ENCODE results near the gene TEFM. TPM values are rescaled to one million over a fixed set of nuclear protein-coding genes. Genes with fewer than 3 reads are reported as not detected.
"Not testable (repeated sequence)": the region's sequence is repeated elsewhere in the genome, so short reads cannot be mapped to it uniquely, and the experiment has no call there.

TEFM gene
- total RNA-seq, 1 donor from 2014 or later, result 15.0 TPM

- H3K27me3 Mint-ChIP-seq (ENCODE audit: low read depth), result no peaks in the 10 kb centered on the region
- H3K4me1 Mint-ChIP-seq, result no peaks in the 10 kb centered on the region
- H3K27ac Mint-ChIP-seq (ENCODE audit: unreplicated experiment), result no peak overlapping the region
- H3K9me3 Mint-ChIP-seq, result no peaks in the 10 kb centered on the region
- H3K4me3 Mint-ChIP-seq, result no peak overlapping the region
- H3K36me3 Mint-ChIP-seq (ENCODE audit: low read depth), result no peaks in the 10 kb centered on the region
- DNase-seq (ENCODE audit: low read depth, low spot score), result no peak
- TF ChIP-seq CTCF (conservative IDR thresholded peaks at IDR 0.05), result no peak
Measured at GRCh38 chr17:30950189-30950588, 44.2 kb upstream of the TEFM start.

- H3K4me1 Mint-ChIP-seq, result no peaks in the 10 kb centered on the region
- H3K27ac Mint-ChIP-seq (ENCODE audit: unreplicated experiment), result peak overlapping the region; percentile 48
- no peak overlapping the region for H3K4me3 Mint-ChIP-seq
- TF ChIP-seq CTCF (conservative IDR thresholded peaks at IDR 0.05), result no peak
- DNase-seq (ENCODE audit: low read depth, low spot score), result no peak
- H3K9me3 Mint-ChIP-seq, result no peaks in the 10 kb centered on the region
- H3K27me3 Mint-ChIP-seq (ENCODE audit: low read depth), result no peaks in the 10 kb centered on the region
- no peaks in the 10 kb centered on the region for H3K36me3 Mint-ChIP-seq (ENCODE audit: low read depth)
Measured at GRCh38 chr17:30947796-30948195, 41.8 kb upstream of the TEFM start.

GRCh38 chr17:30942308-30943079 is 36.5 kb upstream of the TEFM start:
- no peak for TF ChIP-seq CTCF (conservative IDR thresholded peaks at IDR 0.05)
- no peak overlapping the region for H3K4me3 Mint-ChIP-seq
- no peaks in the 10 kb centered on the region for H3K4me1 Mint-ChIP-seq
- no peaks in the 10 kb centered on the region for H3K36me3 Mint-ChIP-seq (ENCODE audit: low read depth)
- H3K9me3 Mint-ChIP-seq, result no peaks in the 10 kb centered on the region
- no peak overlapping the region for H3K27ac Mint-ChIP-seq (ENCODE audit: unreplicated experiment)
- DNase-seq (ENCODE audit: low read depth, low spot score), result no peak
- no peaks in the 10 kb centered on the region for H3K27me3 Mint-ChIP-seq (ENCODE audit: low read depth)

- no peak overlapping the region for H3K27ac Mint-ChIP-seq (ENCODE audit: unreplicated experiment)
- no peaks in the 10 kb centered on the region for H3K4me1 Mint-ChIP-seq
- no peaks in the 10 kb centered on the region for H3K27me3 Mint-ChIP-seq (ENCODE audit: low read depth)
- H3K36me3 Mint-ChIP-seq (ENCODE audit: low read depth), result no peaks in the 10 kb centered on the region
- DNase-seq (ENCODE audit: low read depth, low spot score), result no peak
- no peaks in the 10 kb centered on the region for H3K9me3 Mint-ChIP-seq
- no peak overlapping the region for H3K4me3 Mint-ChIP-seq
- TF ChIP-seq CTCF (conservative IDR thresholded peaks at IDR 0.05), result no peak
Measured at GRCh38 chr17:30939051-30939689, 33.1 kb upstream of the TEFM start.

- no peaks in the 10 kb centered on the region for H3K9me3 Mint-ChIP-seq
- H3K27ac Mint-ChIP-seq (ENCODE audit: unreplicated experiment), result no peak overlapping the region
- H3K4me3 Mint-ChIP-seq, result no peak overlapping the region
- H3K27me3 Mint-ChIP-seq (ENCODE audit: low read depth), result peaks cover 3% of the 10 kb centered on the region
- H3K4me1 Mint-ChIP-seq, result no peaks in the 10 kb centered on the region
- H3K36me3 Mint-ChIP-seq (ENCODE audit: low read depth), result no peaks in the 10 kb centered on the region
- no peak for DNase-seq (ENCODE audit: low read depth, low spot score)
- TF ChIP-seq CTCF (conservative IDR thresholded peaks at IDR 0.05), result no peak
Measured at GRCh38 chr17:30933966-30934365, 27.9 kb upstream of the TEFM start.

GRCh38 chr17:30931582-30931981 is 25.5 kb upstream of the TEFM start:
- H3K4me3 Mint-ChIP-seq; H3K4me1 Mint-ChIP-seq; H3K9me3 Mint-ChIP-seq; H3K36me3 Mint-ChIP-seq (ENCODE audit: low read depth); DNase-seq (ENCODE audit: low read depth, low spot score): not testable (repeated sequence)
- Mint-ChIP-seq H3K27me3 (ENCODE audit: low read depth) (peaks cover 14% of the 10 kb centered on the region), H3K27ac (ENCODE audit: unreplicated experiment) (peak overlapping the region; percentile 57)

All from neural crest cell (in vitro differentiated cells).